Mucosa of gallbladder (tissue), 1 donor: Measurements from ENCODE around the gene SLC35E1. TPM values are rescaled to one million over a fixed set of nuclear protein-coding genes. Genes with fewer than 3 reads are reported as not detected.
"Not testable (repeated sequence)": the region's sequence is repeated elsewhere in the genome, so short reads cannot be mapped to it uniquely, and the experiment has no call there.

Experiments
- DNase-seq: peaks from one replicate; pipeline ENCODE4 v3.0.0-alpha.2; 2020; ENCODE audit warnings: low spot score
- total RNA-seq: library from RNA; stranded (reverse); gene quantifications from one replicate; pipeline ENCODE4 v1.2.1, GENCODE V29; 2021
- donor health status: DM: no; HTN: no; CAD: no.

The SLC35E1 gene
- total RNA-seq, 1 donor from 2014 or later = 43.0 TPM

GRCh38 chr19:16581971-16582343 lies 9.7 kb upstream of the SLC35E1 start:
- DNase-seq = no peak

- no peak for DNase-seq
Observed at GRCh38 chr19:16581145-16581970, 9.1 kb upstream of the SLC35E1 start.

- no peak for DNase-seq
Observed at GRCh38 chr19:16579381-16579780, 7.2 kb upstream of the SLC35E1 start.

- DNase-seq = no peak
Observed at GRCh38 chr19:16577531-16577985, 5.3 kb upstream of the SLC35E1 start.

- no peak for DNase-seq
Observed at GRCh38 chr19:16576690-16577530, 4.7 kb upstream of the SLC35E1 start.

GRCh38 chr19:16575861-16576689 lies 3.9 kb upstream of the SLC35E1 start:
- DNase-seq = no peak

GRCh38 chr19:16575282-16575681 lies 3.1 kb upstream of the SLC35E1 start:
- DNase-seq = no peak

GRCh38 chr19:16573925-16574324 lies 1.7 kb upstream of the SLC35E1 start:
- no peak for DNase-seq

- no peak for DNase-seq
Observed at GRCh38 chr19:16573296-16573695, 1.1 kb upstream of the SLC35E1 start.

- DNase-seq = no peak
Observed at GRCh38 chr19:16571822-16572331, 338 bp downstream of the SLC35E1 start.

- no peak for DNase-seq
Observed at GRCh38 chr19:16571283-16571682, 932 bp downstream of the SLC35E1 start.

GRCh38 chr19:16569609-16570320 lies 2.5 kb downstream of the SLC35E1 start:
- DNase-seq = no peak

- no peak for DNase-seq
Observed at GRCh38 chr19:16566702-16567101, 5.5 kb downstream of the SLC35E1 start.

- DNase-seq = peak; percentile 56
Observed at GRCh38 chr19:16566161-16566560, 6.1 kb downstream of the SLC35E1 start.

- DNase-seq = no peak
Observed at GRCh38 chr19:16564842-16565241, 7.4 kb downstream of the SLC35E1 start.

- no peak for DNase-seq
Observed at GRCh38 chr19:16562608-16563025, 9.6 kb downstream of the SLC35E1 start.

- no peak for DNase-seq
Observed at GRCh38 chr19:16561382-16561781, 10.8 kb downstream of the SLC35E1 start.

- DNase-seq = no peak
Observed at GRCh38 chr19:16559780-16560276, 12.4 kb downstream of the SLC35E1 start.

- DNase-seq = no peak
Observed at GRCh38 chr19:16554776-16555175, 17.4 kb downstream of the SLC35E1 start.

- not testable (repeated sequence) for DNase-seq
Observed at GRCh38 chr19:16551902-16552301, 20.3 kb downstream of the SLC35E1 start.

GRCh38 chr19:16548956-16549355 lies 23.3 kb downstream of the SLC35E1 start:
- DNase-seq = no peak
